Activated CD8-positive, alpha-beta memory T cell treated with anti-CD3 and anti-CD28 coated beads, Interleukin-2, amount 50 U/mL, for 24 hours (primary cell): ENCODE results near the gene ATF6.
"Not testable (repeated sequence)": the region's sequence is repeated elsewhere in the genome, so short reads cannot be mapped to it uniquely, and the experiment has no call there.

ENCODE experiments used
- DNase-seq: peaks from one replicate; pipeline ENCODE4 v3.0.0-alpha.2; 2020; ENCODE audit errors: extremely low read depth

Gene ATF6

DNA sequence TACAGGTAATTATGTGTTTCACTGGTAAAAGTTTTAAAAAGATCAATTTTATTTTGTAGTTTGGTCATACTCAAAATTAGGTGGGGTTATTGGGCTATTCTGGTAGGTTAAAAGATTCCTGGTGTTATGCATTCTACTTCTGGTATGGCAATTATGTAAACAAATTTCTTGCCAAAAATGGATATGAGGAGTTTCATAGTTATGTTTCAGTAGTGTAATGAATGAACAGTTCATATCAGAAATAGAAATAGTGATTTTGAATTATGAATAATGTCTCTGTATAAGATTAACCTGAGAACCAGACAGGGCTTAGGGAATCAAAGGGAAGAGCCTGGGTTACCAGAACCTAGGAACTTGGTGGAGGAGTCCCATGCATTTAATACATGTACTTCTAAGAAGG lies 15.9 kb downstream of the ATF6 start:
- no peak for DNase-seq

GRCh38 chr1:161782886-161783285 lies 16.8 kb downstream of the ATF6 start:
- no peak for DNase-seq

GRCh38 chr1:161784968-161785367 lies 18.8 kb downstream of the ATF6 start:
- no peak for DNase-seq

- no peak for DNase-seq
Measured at GRCh38 chr1:161787355-161787754, 21.2 kb downstream of the ATF6 start.

- no peak for DNase-seq
Measured at GRCh38 chr1:161790587-161791317, 24.6 kb downstream of the ATF6 start.

- DNase-seq, result no peak
Measured at GRCh38 chr1:161791904-161792655, 26.0 kb downstream of the ATF6 start.

GRCh38 chr1:161792740-161793139 lies 26.6 kb downstream of the ATF6 start:
- no peak for DNase-seq

- DNase-seq, result no peak
Measured at GRCh38 chr1:161799792-161800191, 33.7 kb downstream of the ATF6 start.

- DNase-seq, result no peak
Measured at GRCh38 chr1:161801955-161802354, 35.8 kb downstream of the ATF6 start.

DNA sequence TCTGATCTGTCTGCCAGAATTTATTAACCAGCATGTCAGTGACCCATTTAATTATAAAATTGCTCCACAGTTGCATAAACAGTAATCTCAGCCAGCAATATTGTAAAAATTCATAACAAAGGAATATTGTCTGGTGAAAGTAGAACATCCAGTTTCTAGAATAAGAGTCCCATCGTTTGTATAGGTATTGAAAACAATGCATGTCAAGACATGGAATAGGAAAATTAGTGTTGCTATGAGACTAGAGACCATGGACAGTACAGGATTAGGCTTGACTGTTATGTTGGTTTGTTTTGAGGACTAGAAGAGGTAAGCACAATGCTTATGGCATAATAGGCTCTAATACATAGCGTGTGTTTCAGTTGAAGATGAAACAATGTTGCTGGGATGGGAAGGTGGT lies 37.1 kb downstream of the ATF6 start:
- DNase-seq, result no peak

DNA sequence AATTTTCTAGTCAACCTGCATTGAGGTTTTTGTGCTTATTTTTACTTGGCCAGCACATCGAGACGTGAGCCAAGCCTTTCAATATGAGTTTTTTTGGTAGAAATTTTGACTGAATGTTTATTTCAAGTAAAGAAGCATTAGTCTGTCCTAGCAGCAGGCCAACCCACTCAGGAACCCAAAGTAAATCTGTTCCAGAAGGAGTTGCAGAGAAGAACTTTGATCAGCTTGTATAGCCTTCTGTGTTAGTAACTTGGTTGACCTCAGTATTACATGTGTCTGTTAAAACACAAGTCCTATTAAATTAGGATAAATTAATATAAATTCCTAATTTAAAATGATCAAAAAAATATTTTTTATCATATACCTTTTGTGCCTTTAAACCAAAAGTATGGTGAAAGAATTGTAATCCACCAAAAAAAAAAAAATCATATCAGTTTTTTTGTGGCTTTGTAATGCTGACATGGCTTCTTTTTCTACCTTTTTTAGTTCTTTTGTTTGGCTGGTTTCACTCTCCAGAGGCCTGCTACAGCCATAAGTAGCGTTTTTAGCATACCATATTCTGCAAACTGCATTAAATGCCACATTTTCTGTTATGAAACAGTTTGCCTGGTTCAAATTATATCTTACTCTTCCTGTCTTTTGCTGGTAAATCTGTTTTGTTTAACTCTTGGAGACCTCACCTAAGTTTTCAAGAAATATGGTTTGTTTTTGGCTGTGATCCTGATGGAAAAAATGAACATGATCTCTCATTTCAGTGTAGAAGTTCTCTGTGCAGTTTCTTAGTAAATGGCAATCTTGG lies 39.5 kb downstream of the ATF6 start:
- DNase-seq, result no peak

DNA sequence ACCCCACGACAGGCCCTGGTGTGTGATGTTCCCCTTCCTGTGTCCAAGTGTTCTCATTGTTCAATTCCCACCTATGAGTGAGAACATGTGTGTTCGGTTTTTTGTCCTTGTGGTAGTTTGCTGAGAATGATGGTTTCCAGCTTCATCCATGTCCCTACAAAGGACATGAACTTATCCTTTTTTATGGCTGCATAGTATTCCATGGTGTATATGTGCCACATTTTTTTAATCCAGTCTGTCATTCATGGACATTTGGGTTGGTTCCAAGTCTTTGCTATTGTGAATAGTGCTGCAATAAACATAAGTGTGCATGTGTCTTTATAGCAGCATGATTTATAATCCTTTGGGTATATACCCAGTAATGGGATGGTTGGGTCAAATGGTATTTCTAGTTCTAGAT lies 43.1 kb downstream of the ATF6 start:
- DNase-seq, result not testable (repeated sequence)

GRCh38 chr1:161809656-161810055 lies 43.5 kb downstream of the ATF6 start:
- not testable (repeated sequence) for DNase-seq

GRCh38 chr1:161810780-161811179 lies 44.7 kb downstream of the ATF6 start:
- no peak for DNase-seq

DNA sequence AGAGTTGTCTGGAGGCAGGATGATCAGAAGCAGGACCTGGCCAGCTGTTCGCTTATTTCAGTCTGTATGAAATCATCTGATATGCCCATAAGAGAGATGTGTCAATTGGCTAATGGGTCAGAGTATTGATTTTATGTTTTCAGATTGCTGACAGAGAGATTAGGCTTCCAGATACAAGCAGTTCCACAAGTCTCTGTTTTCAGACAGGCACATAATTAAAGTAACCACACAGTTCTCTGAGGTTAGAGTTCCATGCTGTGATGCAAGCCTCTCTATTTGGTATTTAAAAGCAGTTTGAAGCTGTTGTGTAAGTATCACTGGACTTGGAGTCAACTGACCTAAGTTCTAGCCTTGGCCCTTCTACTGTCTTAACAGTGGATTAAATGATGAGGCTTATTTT lies 50.1 kb downstream of the ATF6 start:
- DNase-seq, result no peak

DNA sequence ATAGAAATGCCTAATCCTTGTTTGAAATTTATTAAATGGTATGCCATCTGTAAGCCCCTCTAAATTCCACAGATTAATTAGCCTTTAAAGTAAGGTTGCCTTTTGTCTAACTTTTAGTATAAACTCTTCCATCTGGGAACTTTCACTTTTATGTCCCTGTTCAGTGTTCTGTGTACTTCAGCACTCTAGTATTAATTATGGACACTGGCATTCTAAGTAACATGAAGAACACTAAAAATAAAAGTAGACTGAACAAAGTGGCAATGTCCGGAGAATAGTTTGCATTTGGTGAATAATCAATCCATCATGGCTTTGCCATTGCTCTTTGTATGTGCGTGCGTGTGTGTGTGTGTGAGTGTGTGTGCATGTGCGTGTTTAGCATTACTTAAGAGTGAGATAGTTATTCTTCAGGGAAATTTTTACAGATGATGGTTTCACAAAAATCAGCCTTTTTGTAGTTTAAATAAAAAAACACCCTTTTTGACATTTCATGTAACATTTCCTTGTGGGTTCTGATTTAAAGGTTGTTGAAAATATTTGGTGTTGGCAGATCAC lies 51.1 kb downstream of the ATF6 start:
- DNase-seq, result no peak

GRCh38 chr1:161820914-161821313 lies 54.8 kb downstream of the ATF6 start:
- no peak for DNase-seq

DNA sequence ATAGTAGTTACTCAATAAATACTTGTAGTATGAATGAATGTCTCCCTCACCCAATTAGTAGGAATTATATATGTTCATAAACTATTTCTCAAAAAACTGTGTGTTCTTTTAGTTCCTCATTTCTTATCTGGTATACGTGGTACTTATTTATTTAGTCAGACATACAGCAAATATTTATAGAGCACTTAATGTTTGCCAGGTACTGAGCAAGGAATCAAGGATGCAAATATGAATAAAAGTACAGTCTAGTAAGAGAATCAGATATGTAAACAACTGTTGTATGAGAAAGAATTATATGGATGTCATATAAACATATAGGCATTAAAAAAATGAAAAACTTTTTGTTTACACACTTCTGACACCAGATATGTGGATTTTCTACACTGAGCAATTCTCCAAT lies 58.5 kb downstream of the ATF6 start:
- no peak for DNase-seq

DNA sequence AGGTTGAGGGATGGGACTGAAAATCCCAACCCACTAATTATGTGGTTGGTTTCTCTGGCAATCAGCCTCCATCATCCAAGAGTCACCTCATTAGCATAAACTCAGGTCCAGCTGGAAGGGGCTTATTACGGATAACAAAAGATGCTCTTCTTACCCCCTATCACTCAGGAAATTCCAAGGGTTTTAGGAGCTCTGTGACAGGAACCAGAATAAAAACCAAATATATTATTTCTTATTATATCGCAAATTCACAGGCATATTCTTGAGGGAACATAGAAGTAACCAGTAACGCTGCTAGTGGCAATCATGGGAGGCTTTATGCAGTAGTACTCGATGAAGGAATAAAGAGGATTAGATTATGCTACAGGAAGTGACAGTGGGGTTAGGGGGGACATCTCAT lies 59.7 kb downstream of the ATF6 start:
- DNase-seq, result no peak

- DNase-seq, result no peak
Measured at GRCh38 chr1:161826478-161826877, 60.4 kb downstream of the ATF6 start.

DNA sequence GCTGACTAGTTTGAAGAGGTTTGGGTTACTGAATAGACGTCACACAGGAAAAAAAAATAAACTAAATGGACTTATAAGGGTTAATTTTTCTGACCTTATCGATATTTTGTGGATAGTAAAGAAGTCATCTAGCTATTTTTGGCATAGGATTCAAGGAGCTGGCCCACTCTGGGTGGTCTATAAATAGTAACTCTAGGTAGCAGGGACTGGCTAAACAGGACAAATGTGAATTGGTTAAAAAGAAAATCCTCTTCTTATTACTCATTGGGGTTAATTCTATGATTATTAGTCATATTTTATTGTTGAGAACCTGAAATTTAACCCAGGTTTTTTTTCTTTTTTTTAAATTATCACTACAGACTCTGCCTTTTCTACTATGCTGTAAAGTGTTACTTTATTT lies 61.7 kb downstream of the ATF6 start:
- DNase-seq, result no peak

DNA sequence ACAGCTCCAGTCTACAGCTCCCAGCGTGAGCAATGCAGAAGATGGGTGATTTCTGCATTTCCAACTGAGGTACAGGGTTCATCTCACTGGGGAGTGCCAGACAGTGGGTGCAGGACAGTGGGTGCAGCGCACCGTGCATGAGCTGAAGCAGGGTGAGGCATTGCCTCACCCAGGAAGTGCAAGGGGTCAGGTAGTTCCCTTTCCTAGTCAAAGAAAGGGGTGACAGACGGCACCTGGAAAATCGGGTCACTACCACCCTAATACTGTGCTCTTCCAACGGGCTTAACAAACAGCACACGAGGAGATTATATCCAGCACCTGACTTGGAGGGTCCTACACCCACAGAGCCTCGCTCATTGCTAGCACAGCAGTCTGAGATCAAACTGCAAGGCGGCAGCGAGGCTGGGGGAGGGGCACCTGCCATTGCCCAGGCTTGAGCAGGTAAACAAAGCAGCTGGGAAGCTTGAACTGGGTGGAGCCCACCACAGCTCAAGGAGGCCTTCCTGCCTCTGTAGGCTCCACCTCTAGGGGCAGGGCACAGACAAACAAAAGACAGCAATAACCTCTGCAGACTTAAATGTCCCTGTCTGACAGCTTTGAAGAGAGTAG lies 66.3 kb downstream of the ATF6 start:
- not testable (repeated sequence) for DNase-seq
